Right ventricle myocardium inferior (tissue), 1 donor: ENCODE measurements around the gene SKA3. TPM values are rescaled to one million over a fixed set of nuclear protein-coding genes. Genes with fewer than 3 reads are reported as not detected.
"Not testable (repeated sequence)": the region's sequence is repeated elsewhere in the genome, so short reads cannot be mapped to it uniquely, and the experiment has no call there.

Experiments used
- ATAC-seq: fragments of 200-7000 bp; cut with Tn5 transposase; one replicate; pipeline ENCODE4 v1.9.1; 2020; ENCODE audit warnings: mild to moderate bottlenecking, moderate library complexity
- DNase-seq: peaks from one replicate; pipeline ENCODE4 v3.0.0; 2021; ENCODE audit errors: missing footprints
- intact Hi-C: fragments of 100-400 bp; cut with DNase I; formaldehyde crosslinking; loops from one replicate; pipeline ENCODE4 v1.11.0; 2022
- total RNA-seq: library from RNA; stranded (reverse); fragmentation: NEBNext Ultra II Directional; extraction: Animal tissue kit (Norgen Biotek cat#: 25700); gene quantifications from one replicate; pipeline ENCODE4 v1.2.1, GENCODE V29; 2021
- donor health status: DM: no; HTN: yes; CAD: no; lungs with severe emphysema.

Gene SKA3
- total RNA-seq, 1 donor from 2014 or later, result 0.38 TPM

GRCh38 chr13:21176982-21177284 is 581 bp upstream of the SKA3 start:
- DNase-seq, result no peak
- intact Hi-C loops, result loop anchor here (5.0 kb wide), 2 partner anchors 235 to 300 kb away; no protein-coding TSS in a partner anchor
- peak; percentile 49 for ATAC-seq

- no peak for ATAC-seq
- DNase-seq, result no peak
- intact Hi-C loops, result loop anchor here (5.0 kb wide), 2 partner anchors 233 to 302 kb away; no protein-coding TSS in a partner anchor
These were observed 617 bp downstream of the SKA3 start for GRCh38 chr13:21175656-21176214.

- DNase-seq, ATAC-seq, intact Hi-C loops: not testable (repeated sequence)
These were observed 2.6 kb downstream of the SKA3 start for GRCh38 chr13:21173767-21174166.

GRCh38 chr13:21171420-21171819 is 4.9 kb downstream of the SKA3 start:
- ATAC-seq (no peak), DNase-seq (no peak)
- intact Hi-C loops, result no loop called here

- DNase-seq, intact Hi-C loops, ATAC-seq: not testable (repeated sequence)
These were observed 10.7 kb downstream of the SKA3 start for GRCh38 chr13:21165606-21166005.

GRCh38 chr13:21164631-21165030 is 11.7 kb downstream of the SKA3 start:
- no peak for ATAC-seq
- intact Hi-C loops, result no loop called here
- no peak for DNase-seq

- DNase-seq (no peak), ATAC-seq (no peak)
- intact Hi-C loops, result no loop called here
These were observed 24.0 kb downstream of the SKA3 start for GRCh38 chr13:21152251-21152899.

GRCh38 chr13:21150013-21150412 is 26.3 kb downstream of the SKA3 start:
- intact Hi-C loops, result no loop called here
- no peak for ATAC-seq
- DNase-seq, result no peak

- peak; percentile 48 for ATAC-seq
- intact Hi-C loops, result no loop called here
- no peak for DNase-seq
These were observed 26.8 kb downstream of the SKA3 start for GRCh38 chr13:21149568-21149967.

GRCh38 chr13:21148557-21149258 is 27.6 kb downstream of the SKA3 start:
- no peak for ATAC-seq
- intact Hi-C loops, result no loop called here
- no peak for DNase-seq

- ATAC-seq, result no peak
- no peak for DNase-seq
- intact Hi-C loops, result no loop called here
These were observed 28.5 kb downstream of the SKA3 start for GRCh38 chr13:21147827-21148226.

- no peak for ATAC-seq
- intact Hi-C loops, result no loop called here
- DNase-seq, result no peak
These were observed 33.6 kb downstream of the SKA3 start for GRCh38 chr13:21142766-21143165.

- intact Hi-C loops, result no loop called here
- no peak for ATAC-seq
- DNase-seq, result no peak
These were observed 37.0 kb downstream of the SKA3 start for GRCh38 chr13:21139374-21139773.

GRCh38 chr13:21138561-21138960 is 37.8 kb downstream of the SKA3 start:
- DNase-seq (no peak), ATAC-seq (no peak)
- intact Hi-C loops, result no loop called here

- intact Hi-C loops, result no loop called here
- ATAC-seq, result no peak
- no peak for DNase-seq
These were observed 38.7 kb downstream of the SKA3 start for GRCh38 chr13:21137696-21138095.

GRCh38 chr13:21135833-21136232 is 40.5 kb downstream of the SKA3 start:
- intact Hi-C loops, ATAC-seq, DNase-seq: not testable (repeated sequence)

- intact Hi-C loops, result no loop called here
- ATAC-seq, result no peak
- no peak for DNase-seq
These were observed 41.9 kb downstream of the SKA3 start for GRCh38 chr13:21134475-21134874.

- intact Hi-C loops, result no loop called here
- ATAC-seq (no peak), DNase-seq (no peak)
These were observed 43.3 kb downstream of the SKA3 start for GRCh38 chr13:21133077-21133476.

- intact Hi-C loops, result no loop called here
- ATAC-seq, result no peak
- no peak for DNase-seq
These were observed 46.2 kb downstream of the SKA3 start for GRCh38 chr13:21130116-21130515.

- DNase-seq, result no peak
- intact Hi-C loops, result no loop called here
- ATAC-seq, result no peak
These were observed 51.5 kb downstream of the SKA3 start for GRCh38 chr13:21124852-21125251.
